ENCODE measurements around the gene ASGR1. TPM values are rescaled to one million over a fixed set of nuclear protein-coding genes. Genes with fewer than 3 reads are reported as not detected.
"Not testable (repeated sequence)": the region's sequence is repeated elsewhere in the genome, so short reads cannot be mapped to it uniquely, and the experiment has no call there.

Gene ASGR1
- total RNA-seq, 1 experiment from 2014 or later = 3.5 TPM

DNA sequence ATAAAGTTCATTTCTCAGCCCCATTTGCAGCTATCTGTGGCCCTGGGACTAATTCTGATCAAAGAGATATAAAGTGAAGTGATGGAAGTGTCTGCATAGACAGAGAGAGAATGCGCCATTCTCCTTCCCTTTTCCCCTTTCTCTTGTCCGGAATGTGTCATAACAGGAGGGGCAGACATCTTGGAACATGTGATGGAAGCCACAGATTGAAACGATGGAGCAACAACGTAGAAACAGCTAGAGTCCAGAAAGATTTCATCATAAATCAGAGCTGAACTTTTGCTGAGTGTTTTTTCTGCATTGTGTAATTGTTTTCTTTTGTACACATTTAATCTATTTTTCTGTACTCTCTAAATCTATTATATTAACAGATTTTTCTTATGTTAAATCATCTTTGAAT lies 11.3 kb downstream of the ASGR1 start:
- ChIA-PET POLR2A (ENCODE audit: unreplicated experiment) (interaction anchor here (0.7 kb wide), 1 partner anchor 155 kb away, joined by 3 read pairs; the partner anchor contains the start of gene RNASEK), CTCF (no interaction called here)
- Histone ChIP-seq H2AFZ (no peak overlapping the region), H3K79me2 (ENCODE audit: low read depth) (no peaks in the 10 kb centered on the region), H3F3A (ENCODE audit: insufficient read depth, low read depth) (peaks cover 10% of the 10 kb centered on the region; the same call in 1 of the 2 replicates), H3K27ac (no peak overlapping the region), H3K9me3 (ENCODE audit: insufficient read depth, low read depth) (peaks cover 4% of the 10 kb centered on the region; the same call in 1 of the 2 replicates), H3K36me3 (ENCODE audit: low read depth) (no peaks in the 10 kb centered on the region), H3K4me1 (replicated peaks; ENCODE audit: insufficient read depth) (peaks cover 4% of the 10 kb centered on the region; the same call in 1 of the 2 replicates), H3K9me2 (ENCODE audit: insufficient read depth) (no peaks in the 10 kb centered on the region), H3K4me2 (no peak overlapping the region), H3K4me3 (no peak overlapping the region), H3K27me3 (ENCODE audit: insufficient read depth, low read depth) (no peaks in the 10 kb centered on the region), H4K20me1 (ENCODE audit: insufficient read depth) (no peaks in the 10 kb centered on the region)
- BruUV-seq (replicated peaks) = no TSS peak
- no peak for DNase-seq
- TF ChIP-seq, protein P1, sequence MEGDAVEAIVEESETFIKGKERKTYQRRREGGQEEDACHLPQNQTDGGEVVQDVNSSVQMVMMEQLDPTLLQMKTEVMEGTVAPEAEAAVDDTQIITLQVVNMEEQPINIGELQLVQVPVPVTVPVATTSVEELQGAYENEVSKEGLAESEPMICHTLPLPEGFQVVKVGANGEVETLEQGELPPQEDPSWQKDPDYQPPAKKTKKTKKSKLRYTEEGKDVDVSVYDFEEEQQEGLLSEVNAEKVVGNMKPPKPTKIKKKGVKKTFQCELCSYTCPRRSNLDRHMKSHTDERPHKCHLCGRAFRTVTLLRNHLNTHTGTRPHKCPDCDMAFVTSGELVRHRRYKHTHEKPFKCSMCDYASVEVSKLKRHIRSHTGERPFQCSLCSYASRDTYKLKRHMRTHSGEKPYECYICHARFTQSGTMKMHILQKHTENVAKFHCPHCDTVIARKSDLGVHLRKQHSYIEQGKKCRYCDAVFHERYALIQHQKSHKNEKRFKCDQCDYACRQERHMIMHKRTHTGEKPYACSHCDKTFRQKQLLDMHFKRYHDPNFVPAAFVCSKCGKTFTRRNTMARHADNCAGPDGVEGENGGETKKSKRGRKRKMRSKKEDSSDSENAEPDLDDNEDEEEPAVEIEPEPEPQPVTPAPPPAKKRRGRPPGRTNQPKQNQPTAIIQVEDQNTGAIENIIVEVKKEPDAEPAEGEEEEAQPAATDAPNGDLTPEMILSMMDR (conservative IDR thresholded peaks at IDR 0.05) = no peak
- TF ChIP-seq EZH2 (IDR thresholded peaks at IDR 0.05; ENCODE audit: low read depth) = no peak
- intact Hi-C loops (cut with micrococcal nuclease; ENCODE audit: unreplicated experiment) = loop anchor here (10.0 kb wide), 1 partner anchor 253 kb away; no protein-coding TSS in a partner anchor

DNA sequence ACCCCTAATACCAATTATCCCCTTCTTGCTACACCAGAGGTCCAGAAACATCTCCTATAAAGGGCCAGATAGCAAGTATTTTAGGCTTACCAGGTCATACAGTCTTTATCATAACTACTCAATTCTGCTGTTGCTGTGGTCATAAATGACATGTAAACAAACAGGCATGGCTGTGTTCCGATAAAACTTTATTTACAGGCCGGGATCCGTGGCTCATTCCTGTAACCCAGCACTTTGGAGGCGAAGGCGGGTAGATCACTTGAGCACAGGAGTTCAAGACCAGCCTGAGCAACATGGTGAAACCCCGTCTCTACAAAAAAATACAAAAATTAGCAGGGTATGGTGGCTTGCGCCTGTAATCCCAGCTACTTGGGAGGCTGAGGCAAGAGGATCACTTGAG lies 12.3 kb downstream of the ASGR1 start:
- H4K20me1 ChIP-seq (ENCODE audit: insufficient read depth) = no peaks in the 10 kb centered on the region
- no peak overlapping the region for H3K4me2 ChIP-seq
- no peak overlapping the region for H3K4me3 ChIP-seq
- no peak for DNase-seq
- H3K9me3 ChIP-seq (ENCODE audit: insufficient read depth, low read depth) = peaks cover 4% of the 10 kb centered on the region; the same call in 1 of the 2 replicates
- H3F3A ChIP-seq (ENCODE audit: insufficient read depth, low read depth) = 0 out of 2 replicates have a peak, but pooled peaks cover 6% of the 10 kb centered on the region
- no TSS peak for BruUV-seq (replicated peaks)
- H2AFZ ChIP-seq = no peak overlapping the region
- intact Hi-C loops (cut with micrococcal nuclease; ENCODE audit: unreplicated experiment) = loop anchor here (10.0 kb wide), 1 partner anchor 252 kb away; no protein-coding TSS in a partner anchor
- no peaks in the 10 kb centered on the region for H3K27me3 ChIP-seq (ENCODE audit: insufficient read depth, low read depth)
- ChIA-PET POLR2A (ENCODE audit: unreplicated experiment) (no interaction called here), CTCF (no interaction called here)
- TF ChIP-seq, protein P1 (conservative IDR thresholded peaks at IDR 0.05) = no peak
- no peak for TF ChIP-seq EZH2 (IDR thresholded peaks at IDR 0.05; ENCODE audit: low read depth)
- no peaks in the 10 kb centered on the region for H3K79me2 ChIP-seq (ENCODE audit: low read depth)
- no peaks in the 10 kb centered on the region for H3K36me3 ChIP-seq (ENCODE audit: low read depth)
- H3K9me2 ChIP-seq (ENCODE audit: insufficient read depth) = no peaks in the 10 kb centered on the region
- H3K27ac ChIP-seq = no peak overlapping the region
- H3K4me1 ChIP-seq (replicated peaks; ENCODE audit: insufficient read depth) = peaks cover 4% of the 10 kb centered on the region; the same call in 1 of the 2 replicates

DNA sequence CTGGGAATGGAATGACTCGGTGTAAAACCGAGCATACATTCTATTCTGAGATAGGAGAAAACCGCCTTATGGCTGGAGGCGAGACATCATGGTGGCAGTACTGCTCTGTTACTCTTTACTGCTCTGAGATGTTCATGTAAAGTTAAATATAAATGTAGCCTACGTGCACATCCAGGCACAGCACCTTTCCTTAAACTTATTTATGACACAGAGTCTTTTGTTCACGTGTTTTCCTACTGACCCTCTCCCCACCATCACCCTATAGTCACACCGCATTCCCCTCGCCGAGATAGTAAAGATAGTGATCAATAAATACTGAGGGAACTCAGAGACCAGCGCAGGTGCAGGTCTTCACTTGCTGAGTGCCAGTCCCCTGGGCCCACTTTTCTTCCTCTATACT lies 19.6 kb downstream of the ASGR1 start:
- H3K4me2 ChIP-seq; H3K4me3 ChIP-seq; H3K9me3 ChIP-seq (ENCODE audit: insufficient read depth, low read depth); H3K27me3 ChIP-seq (ENCODE audit: insufficient read depth, low read depth); H3K9me2 ChIP-seq (ENCODE audit: insufficient read depth); H3K79me2 ChIP-seq (ENCODE audit: low read depth); H3K27ac ChIP-seq; intact Hi-C loops (cut with micrococcal nuclease; ENCODE audit: unreplicated experiment); DNase-seq; CTCF ChIA-PET; H3K36me3 ChIP-seq (ENCODE audit: low read depth); H2AFZ ChIP-seq; POLR2A ChIA-PET (ENCODE audit: unreplicated experiment); H4K20me1 ChIP-seq (ENCODE audit: insufficient read depth); H3K4me1 ChIP-seq (replicated peaks; ENCODE audit: insufficient read depth); BruUV-seq (replicated peaks); H3F3A ChIP-seq (ENCODE audit: insufficient read depth, low read depth): not testable (repeated sequence)

DNA sequence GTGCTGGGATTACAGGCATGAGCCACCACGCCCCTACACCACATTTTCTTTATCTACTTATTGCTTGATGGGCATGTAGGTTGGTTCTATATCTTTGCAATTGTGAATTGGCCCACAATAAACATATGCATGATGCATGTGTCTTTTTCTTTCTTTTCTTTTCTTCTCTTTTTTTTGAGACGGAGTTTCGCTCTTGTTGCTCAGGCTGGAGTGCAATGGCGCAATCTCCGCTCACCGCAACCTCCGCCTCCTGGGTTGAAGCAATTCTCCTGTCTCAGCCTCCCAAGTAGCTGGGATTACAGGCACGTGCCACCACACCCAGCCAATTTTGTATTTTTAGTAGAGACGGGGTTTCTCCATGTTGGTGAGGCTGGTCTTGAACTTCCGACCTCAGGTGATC lies 20.7 kb downstream of the ASGR1 start:
- H3K27ac ChIP-seq; H3K4me3 ChIP-seq; H3K36me3 ChIP-seq (ENCODE audit: low read depth); H3K79me2 ChIP-seq (ENCODE audit: low read depth); H2AFZ ChIP-seq; H3K4me1 ChIP-seq (replicated peaks; ENCODE audit: insufficient read depth); CTCF ChIA-PET; BruUV-seq (replicated peaks); H3K9me2 ChIP-seq (ENCODE audit: insufficient read depth); intact Hi-C loops (cut with micrococcal nuclease; ENCODE audit: unreplicated experiment); H3K9me3 ChIP-seq (ENCODE audit: insufficient read depth, low read depth); DNase-seq; H3F3A ChIP-seq (ENCODE audit: insufficient read depth, low read depth); POLR2A ChIA-PET (ENCODE audit: unreplicated experiment); H4K20me1 ChIP-seq (ENCODE audit: insufficient read depth); H3K4me2 ChIP-seq: not testable (repeated sequence)
- H3K27me3 ChIP-seq (ENCODE audit: insufficient read depth, low read depth) = peaks cover 16% of the 10 kb centered on the region; the same call in 1 of the 2 replicates
